ENCODE data around the gene AQP12B.

- TF ChIP-seq CTCF (IDR thresholded peaks at IDR 0.05; ENCODE audit: poor library complexity, severe bottlenecking): no peak
- TF ChIP-seq EZH2 (IDR thresholded peaks at IDR 0.05; ENCODE audit: borderline replicate concordance, insufficient read depth, low read length, poor library complexity, severe bottlenecking): no peak
- TF ChIP-seq POLR2AphosphoS5 (IDR thresholded peaks at IDR 0.05): no peak
- TF ChIP-seq EP300 (conservative IDR thresholded peaks at IDR 0.05; ENCODE audit: poor library complexity, severe bottlenecking): no peak
- TF ChIP-seq RAD21 (conservative IDR thresholded peaks at IDR 0.05): no peak
- no peak for TF ChIP-seq MXI1 (conservative IDR thresholded peaks at IDR 0.05; ENCODE audit: poor library complexity, severe bottlenecking)
Measured at GRCh38 chr2:240642806-240643092, 39.9 kb downstream of the AQP12B start.
